GM12891 (cell line): ENCODE data around the gene SNX32.

ENCODE experiments used
- DNase-seq: peaks from one replicate; pipeline ENCODE4 v3.0.0; 2011; ENCODE audit warnings: low spot score; ENCODE audit not compliant: insufficient read length
- FAIRE-seq: peaks from 2 replicates; lab custom pipeline; 2011; peaks lifted over from hg19 to GRCh38; lab: Jason Lieb, UNC
- PAX5 ChIP-seq: IDR thresholded peaks from 2 replicates; pipeline ENCODE4 v1.6.1; 2011; ENCODE audit warnings: low read length, moderate library complexity, mild to moderate bottlenecking; ENCODE audit not compliant: insufficient read depth, severe bottlenecking
- POLR2A ChIP-seq: IDR thresholded peaks from 2 replicates; pipeline ENCODE4 v1.6.1; 2011; ENCODE audit warnings: low read depth, low read length, control low read depth
- POLR2AphosphoS5 ChIP-seq: IDR thresholded peaks from 2 replicates; pipeline ENCODE4 v1.6.1; 2011; ENCODE audit warnings: low read depth, low read length, control low read depth
- POU2F2 ChIP-seq: IDR thresholded peaks from 2 replicates; pipeline ENCODE4 v1.6.1; 2011; ENCODE audit warnings: low read depth, mild to moderate bottlenecking, control low read depth, low read length, moderate library complexity
- SPI1 ChIP-seq: IDR thresholded peaks from 2 replicates; pipeline ENCODE4 v1.6.1; 2011; ENCODE audit warnings: low read depth, low read length, control low read depth
- TAF1 ChIP-seq: IDR thresholded peaks from 2 replicates; pipeline ENCODE4 v1.6.1; 2011; ENCODE audit warnings: low read depth, low read length, control low read depth

SNX32 gene

GRCh38 chr11:65883058-65883761 lies 49.4 kb downstream of the SNX32 start:
- no peak for FAIRE-seq

DNA sequence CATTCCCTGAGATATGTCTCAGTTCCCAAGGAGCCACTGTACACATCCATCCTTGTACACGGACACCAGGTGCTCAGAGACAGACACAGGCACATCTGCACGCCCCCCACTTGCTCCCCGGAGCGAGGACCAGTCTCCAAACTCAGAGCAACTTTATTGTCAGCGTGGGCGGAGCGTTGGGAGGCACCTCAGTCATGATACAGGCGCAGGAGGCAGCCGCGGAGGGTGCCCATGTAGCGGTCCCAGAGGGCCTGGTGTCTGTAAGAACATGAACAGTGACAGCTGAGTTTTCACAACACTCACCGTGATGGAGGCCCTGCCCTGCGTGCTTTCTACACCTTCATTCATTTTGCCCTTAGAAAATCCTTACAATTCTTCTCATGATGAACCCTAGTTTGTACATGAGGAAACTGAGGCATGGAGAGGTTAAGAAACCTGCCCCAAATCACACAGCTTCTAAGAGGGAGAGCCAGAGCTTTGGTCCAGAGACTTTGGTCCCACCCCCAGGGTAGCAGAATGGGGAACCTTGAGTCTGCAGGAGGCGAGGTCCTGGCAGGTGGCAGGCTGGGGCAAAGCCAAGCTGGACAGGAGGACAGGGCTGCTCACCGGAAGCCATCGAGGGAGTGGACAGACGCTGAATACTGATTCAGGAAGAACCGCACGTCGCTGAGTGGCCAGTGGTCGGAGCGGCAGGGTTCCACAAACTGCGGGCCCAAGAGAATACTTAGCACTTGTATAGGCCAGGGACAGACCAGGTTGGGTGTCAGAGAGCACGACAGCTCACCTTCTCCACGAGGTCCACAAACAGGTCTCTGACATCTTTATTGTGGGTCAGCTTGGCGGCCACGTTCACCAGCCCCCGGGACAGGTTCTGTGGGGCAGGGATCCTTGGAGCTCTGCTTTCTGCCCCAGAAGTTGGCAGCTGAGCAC lies 50.3 kb downstream of the SNX32 start:
- TF ChIP-seq POU2F2 (no peak), SPI1 (no peak), POLR2A (no peak), PAX5 (no peak), POLR2AphosphoS5 (no peak), TAF1 (no peak)
- no peak for FAIRE-seq
- DNase-seq: no peak

More at GRCh38 chr11:65883058-65883761, 49.4 kb downstream of the SNX32 start:
- TF ChIP-seq POU2F2 (no peak), SPI1 (no peak), POLR2A (no peak), PAX5 (no peak), POLR2AphosphoS5 (no peak), TAF1 (no peak)
- no peak for DNase-seq

DNA sequence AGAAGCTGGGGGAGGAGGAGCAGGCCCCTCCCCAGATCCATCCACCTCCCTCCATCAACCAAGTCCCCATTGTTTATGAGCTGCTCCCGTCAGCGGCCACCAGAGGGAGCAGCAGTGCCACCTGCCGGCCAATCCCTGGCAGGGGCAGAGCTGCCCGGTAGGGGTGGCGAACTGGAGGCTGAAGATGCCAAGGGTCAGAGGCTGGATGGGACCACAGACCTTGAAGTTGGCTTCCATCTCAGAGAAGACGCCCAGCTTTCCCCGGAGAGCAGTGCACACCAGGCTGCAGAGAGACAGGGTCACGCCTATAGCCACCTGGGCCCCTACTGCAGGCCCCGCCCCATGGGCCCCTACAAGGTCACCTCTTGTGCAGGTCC lies 50.9 kb downstream of the SNX32 start:
- FAIRE-seq (peak; percentile 93), DNase-seq (peak; percentile 87)
- TF ChIP-seq TAF1 (no peak), POU2F2 (peak; percentile 59; the same call in 1 of the 2 replicates)

GRCh38 chr11:65885231-65885630 lies 51.5 kb downstream of the SNX32 start:
- no peak for TF ChIP-seq SPI1
- TF ChIP-seq POLR2A: no peak
- no peak for TF ChIP-seq POLR2AphosphoS5
- TF ChIP-seq TAF1: no peak
- no peak for TF ChIP-seq POU2F2
- FAIRE-seq (no peak), DNase-seq (no peak)

DNA sequence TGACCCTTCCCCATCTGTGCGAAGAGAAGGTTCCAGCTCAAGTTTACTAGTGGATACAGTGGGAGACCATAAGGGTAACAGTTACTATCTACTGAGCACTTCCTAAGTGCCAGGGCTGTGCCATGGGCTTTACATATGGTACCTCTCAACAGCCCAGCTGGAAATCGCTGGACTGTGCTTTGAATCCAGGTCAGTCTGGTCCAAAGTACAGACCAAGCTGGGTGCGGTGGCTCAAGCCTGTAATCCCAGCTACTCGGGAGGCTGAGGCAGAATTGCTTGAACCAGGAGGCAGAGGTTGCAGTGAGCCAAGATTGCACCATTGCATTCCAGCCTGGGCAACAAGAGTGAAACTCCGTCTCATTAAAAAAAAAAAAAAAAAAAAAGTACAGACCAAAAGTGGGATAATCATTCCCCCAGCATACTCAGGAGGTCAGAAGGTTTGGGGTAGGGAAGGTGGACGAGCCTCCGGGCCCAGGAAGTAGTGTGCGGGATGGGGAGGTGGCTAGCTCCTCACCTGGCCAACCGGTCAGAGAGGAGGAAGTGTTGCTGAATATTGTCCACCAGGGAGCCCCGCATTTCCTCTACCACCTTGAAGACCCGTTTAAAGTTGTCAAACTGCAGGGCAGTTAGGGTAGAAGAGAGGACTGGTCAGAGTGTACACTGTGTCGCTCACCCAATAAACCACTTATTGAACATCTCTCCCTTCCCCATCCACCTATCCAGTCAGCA lies 52.2 kb downstream of the SNX32 start:
- DNase-seq: no peak
- FAIRE-seq: no peak
- no peak for TF ChIP-seq TAF1
- no peak for TF ChIP-seq POU2F2
- no peak for TF ChIP-seq SPI1
- no peak for TF ChIP-seq PAX5
- no peak for TF ChIP-seq POLR2A
- no peak for TF ChIP-seq POLR2AphosphoS5

GRCh38 chr11:65886826-65887722 lies 53.3 kb downstream of the SNX32 start:
- DNase-seq (no peak), FAIRE-seq (no peak)
- TF ChIP-seq SPI1: no peak
- TF ChIP-seq TAF1: no peak
- no peak for TF ChIP-seq PAX5

DNA sequence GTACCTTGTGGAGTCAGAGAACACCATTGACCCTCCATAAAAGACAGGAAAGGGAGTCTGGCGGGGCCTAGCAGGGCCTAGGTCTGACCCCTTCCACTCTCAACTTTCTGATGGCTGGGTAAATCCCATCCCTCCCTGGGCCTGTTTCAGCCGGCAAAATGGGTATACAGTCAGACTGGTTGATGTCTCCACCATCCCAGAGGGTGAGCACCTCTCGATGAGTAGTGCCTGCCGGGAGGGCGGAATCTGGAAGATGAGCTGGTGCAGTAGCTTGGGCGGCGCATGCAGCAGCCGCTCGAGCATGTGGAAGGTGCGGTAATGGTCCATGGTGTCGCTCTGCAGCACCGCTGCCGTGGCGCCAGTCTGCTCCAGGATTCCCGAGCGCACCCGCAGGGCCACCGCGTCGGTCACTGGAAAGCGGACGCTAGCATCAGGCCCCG lies 54.0 kb downstream of the SNX32 start:
- DNase-seq (no peak), FAIRE-seq (no peak)
- TF ChIP-seq SPI1: no peak
- no peak for TF ChIP-seq POLR2A
- TF ChIP-seq POLR2AphosphoS5: no peak
- no peak for TF ChIP-seq PAX5
- TF ChIP-seq POU2F2: no peak
- no peak for TF ChIP-seq TAF1

- peak; percentile 83 for TF ChIP-seq POLR2A
- TF ChIP-seq POLR2AphosphoS5: peak; percentile 83
- peak; percentile 51; the same call in 1 of the 2 replicates for TF ChIP-seq POU2F2
- TF ChIP-seq PAX5: no peak
- TF ChIP-seq SPI1: peak; percentile 58; the same call in 1 of the 2 replicates
- peak; percentile 92 for FAIRE-seq
- peak; percentile 97 for DNase-seq
Observed at GRCh38 chr11:65888163-65888814, 54.5 kb downstream of the SNX32 start, which contains the start of gene FIBP. FIBP (minus strand) TSS chr11:65888471; CDS start chr11:65888418, 53 bp downstream.
